EH (cell line): ENCODE results near the gene ANAPC2.

Source experiments
- DNase-seq: peaks from one replicate; pipeline ENCODE4 v3.0.0-alpha.2; 2015; ENCODE audit warnings: low read depth

The ANAPC2 gene

GRCh38 chr9:137126786-137127185 lies 61.6 kb downstream of the ANAPC2 start:
- DNase-seq = no peak
